HL-60 (cell line): ENCODE data around the gene SH3BP1.

ENCODE experiments used
- CTCF ChIP-seq: IDR thresholded peaks from one replicate; pipeline ENCODE4 v1.5.1; 2011; ENCODE audit warnings: low read length, control low read depth, inconsistent platforms; ENCODE audit not compliant: insufficient read depth
- POLR2AphosphoS5 ChIP-seq: IDR thresholded peaks from 2 replicates; pipeline ENCODE4 v1.6.1; 2012; ENCODE audit warnings: low read depth
- REST ChIP-seq: IDR thresholded peaks from 2 replicates; pipeline ENCODE4 v1.6.1; 2012; ENCODE audit warnings: low read depth; ENCODE audit not compliant: insufficient replicate concordance

- no peak for TF ChIP-seq CTCF
- no peak for TF ChIP-seq POLR2AphosphoS5
- TF ChIP-seq REST = no peak
These were observed 51.5 kb downstream of the SH3BP1 start for GRCh38 chr22:37690901-37691504.
